SK-MEL-5 (cell line): ENCODE measurements around the gene DPYSL3. TPM values are rescaled to one million over a fixed set of nuclear protein-coding genes. Genes with fewer than 3 reads are reported as not detected.

Experiments
- DNase-seq: peaks from one replicate; pipeline ENCODE4 v3.0.0-alpha.2; 2016; ENCODE audit warnings: low read depth, low spot score
- in situ Hi-C: cut with HindIII; loops from 2 replicates; pipeline ENCODE4 v1.10.0; 2016; ENCODE audit warnings: low sequenced_read_pairs, high pct_unique_total_duplicates, low pct_unique_long_range_greater_than_20kb
- total RNA-seq: library from RNA; depleted of rRNA; stranded (reverse); fragments of >200 nt; shearing (Covaris generic); gene quantifications from 2 replicates; pipeline ENCODE4 v1.2.3, GENCODE V29; 2014

Gene DPYSL3
- total RNA-seq, 1 experiment from 2014 or later, result 16.5 TPM

GRCh38 chr5:147453875-147454814, 55.7 kb downstream of the DPYSL3 start:
- in situ Hi-C loops, result no loop called here
- peak; percentile 83 for DNase-seq

DNA sequence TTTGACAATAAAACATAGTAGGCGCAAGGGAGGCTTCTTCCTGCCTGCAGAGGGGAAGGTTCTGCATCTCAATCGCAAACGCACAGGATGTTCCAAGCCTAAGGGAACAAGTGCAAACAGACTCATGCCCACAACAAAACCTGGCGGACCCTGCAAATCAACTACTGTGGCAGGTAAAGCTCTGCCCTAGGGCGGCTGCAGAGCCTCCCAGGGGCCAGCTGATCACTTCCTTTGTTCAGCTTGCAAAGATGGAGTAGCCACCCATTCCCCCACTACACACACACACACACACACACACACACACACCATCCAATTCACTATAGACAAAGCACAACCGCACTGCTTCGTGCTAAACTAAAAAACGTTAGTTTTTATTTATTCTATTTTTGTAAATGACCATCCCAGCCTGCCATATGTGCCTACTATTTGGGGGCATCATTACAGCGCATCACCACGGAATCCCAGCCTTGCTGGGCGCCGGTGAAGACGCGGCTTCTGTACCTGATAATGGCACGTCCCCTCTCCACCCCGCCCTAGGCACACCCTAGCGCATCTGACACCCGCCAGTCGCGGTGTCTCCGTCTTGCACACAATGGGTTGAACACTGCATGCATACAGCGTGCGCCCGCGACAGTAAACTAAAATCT, 57.6 kb downstream of the DPYSL3 start:
- no peak for DNase-seq
- in situ Hi-C loops, result no loop called here

DNA sequence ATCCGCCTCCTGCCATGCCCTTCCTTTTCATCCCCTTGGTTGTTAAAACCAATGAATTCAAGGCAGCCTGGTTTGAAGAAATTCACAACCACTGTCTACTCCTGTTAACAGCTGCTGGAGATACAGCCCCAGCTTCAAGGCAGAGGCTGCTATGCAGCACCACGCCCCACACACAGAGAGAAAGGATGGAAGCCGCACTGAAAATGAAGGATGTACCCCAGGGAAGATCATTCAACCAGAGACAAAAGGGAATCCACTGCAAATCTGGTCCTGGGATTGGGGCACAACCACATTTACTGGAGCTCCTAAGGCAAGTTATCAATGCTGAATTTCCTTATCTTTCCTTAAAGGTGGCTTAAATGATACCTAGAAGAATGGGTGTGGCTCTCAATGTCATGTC, 58.7 kb downstream of the DPYSL3 start:
- no peak for DNase-seq
- in situ Hi-C loops, result no loop called here

GRCh38 chr5:147450606-147451005, 59.3 kb downstream of the DPYSL3 start:
- in situ Hi-C loops, result no loop called here
- no peak for DNase-seq

DNA sequence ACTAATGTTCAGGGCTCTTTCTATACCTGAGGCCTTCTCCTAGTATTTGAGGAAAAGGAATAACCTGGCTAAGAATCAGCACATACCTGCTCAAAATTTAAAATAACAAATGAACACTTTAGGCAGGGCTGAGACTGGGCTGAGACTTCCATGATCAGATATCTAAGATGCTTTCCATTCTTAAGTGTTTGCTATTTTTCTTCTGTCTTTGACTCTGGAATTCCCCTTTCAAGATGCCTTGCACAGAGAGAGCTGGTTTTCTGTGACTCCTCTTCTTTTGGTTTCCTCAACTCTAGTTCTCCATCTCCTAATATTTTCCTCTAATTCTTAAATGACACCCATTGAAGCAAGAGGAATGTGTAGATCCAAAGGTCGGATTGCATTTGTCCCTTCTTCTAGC, 61.1 kb downstream of the DPYSL3 start:
- DNase-seq, result no peak
- in situ Hi-C loops, result no loop called here

DNA sequence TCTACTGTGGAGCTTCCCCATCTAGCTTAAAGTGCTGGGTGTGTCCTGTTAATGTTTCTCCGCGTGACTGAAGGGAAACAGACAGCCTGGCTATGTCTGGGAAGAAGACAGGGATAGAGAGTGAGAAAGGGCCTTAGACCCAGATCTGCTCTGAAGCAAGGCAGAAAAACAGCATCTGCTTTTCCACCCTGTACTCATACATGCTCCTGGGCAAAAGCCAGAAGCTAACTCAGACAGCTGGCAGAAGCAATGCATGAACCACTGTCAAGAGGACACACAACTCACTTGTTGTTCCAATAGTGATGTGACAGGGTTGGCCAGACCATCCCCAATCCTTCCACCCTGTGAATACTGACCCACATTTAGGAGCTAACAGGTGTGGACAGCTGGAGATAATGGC, 63.3 kb downstream of the DPYSL3 start:
- in situ Hi-C loops, result no loop called here
- no peak for DNase-seq

- in situ Hi-C loops, result no loop called here
- no peak for DNase-seq
Observed at GRCh38 chr5:147445917-147446316, 64.0 kb downstream of the DPYSL3 start.

- DNase-seq, result peak; percentile 28
- in situ Hi-C loops, result no loop called here
Observed at GRCh38 chr5:147445090-147445489, 64.8 kb downstream of the DPYSL3 start.

GRCh38 chr5:147442224-147442623, 67.6 kb downstream of the DPYSL3 start:
- DNase-seq, result no peak
- in situ Hi-C loops, result no loop called here

- DNase-seq, result no peak
- in situ Hi-C loops, result no loop called here
Observed at GRCh38 chr5:147441191-147441695, 68.6 kb downstream of the DPYSL3 start.

DNA sequence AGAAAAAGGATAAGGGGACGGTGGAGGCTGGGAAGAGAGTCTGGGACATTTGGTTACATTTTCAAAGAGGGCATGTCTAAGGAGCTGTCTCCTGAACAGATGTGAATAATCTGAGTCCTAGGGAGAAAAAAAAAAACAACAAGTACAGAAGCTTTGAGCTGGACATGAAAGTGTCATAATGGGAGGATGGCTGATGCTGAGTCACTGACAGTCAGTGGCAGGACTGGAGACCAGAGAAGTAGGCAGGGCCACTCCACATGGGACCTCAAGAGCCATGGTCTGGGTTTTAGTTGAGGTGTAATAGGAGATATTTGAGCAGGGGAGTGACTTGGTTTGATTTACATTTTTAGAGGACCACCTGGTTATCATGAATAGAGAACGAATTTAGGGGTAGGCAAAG, 70.6 kb downstream of the DPYSL3 start:
- in situ Hi-C loops, result no loop called here
- DNase-seq, result no peak

DNA sequence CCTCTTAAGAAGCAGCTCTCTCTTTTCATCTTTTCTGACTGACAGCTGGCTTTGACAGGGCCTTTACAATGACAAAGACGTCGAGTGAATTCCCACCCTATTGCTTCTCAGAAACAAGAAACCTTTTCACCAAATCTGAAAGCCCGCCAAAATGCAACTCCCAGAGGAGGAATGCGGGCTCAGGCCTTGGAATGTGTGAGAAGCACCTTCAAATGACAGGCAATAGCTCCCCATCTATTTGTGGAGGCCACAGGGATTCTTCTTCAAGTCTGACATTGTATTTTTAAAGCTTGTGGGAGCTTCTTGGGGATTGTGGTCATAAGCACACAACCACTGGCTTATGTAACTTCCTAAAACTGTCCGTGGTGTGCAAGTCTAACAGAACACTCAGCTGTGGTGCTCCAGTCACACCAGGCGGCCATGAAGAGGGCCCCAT, 72.7 kb downstream of the DPYSL3 start:
- in situ Hi-C loops, result no loop called here
- no peak for DNase-seq

DNA sequence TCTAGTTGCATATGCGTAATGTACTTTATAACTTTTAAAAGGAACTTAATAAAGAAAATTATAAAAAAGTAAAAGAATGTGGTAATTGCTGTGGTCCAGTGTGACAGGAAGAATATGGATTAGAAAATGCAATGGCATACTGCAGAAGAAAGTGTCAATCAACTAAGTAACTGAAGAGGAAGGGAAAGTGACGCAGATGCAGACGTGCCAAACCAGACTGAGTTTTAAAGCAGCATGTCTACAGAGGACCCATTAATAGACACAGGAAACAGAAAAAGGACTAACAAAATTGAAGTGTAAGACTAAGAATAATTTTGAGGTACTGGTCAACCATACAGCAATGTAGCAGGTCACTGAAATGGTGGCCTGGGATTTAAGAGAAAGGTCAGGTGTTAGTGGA, 73.3 kb downstream of the DPYSL3 start:
- DNase-seq, result no peak
- in situ Hi-C loops, result no loop called here

GRCh38 chr5:147434049-147434448, 75.8 kb downstream of the DPYSL3 start:
- in situ Hi-C loops, result no loop called here
- DNase-seq, result no peak

GRCh38 chr5:147432323-147432722, 77.5 kb downstream of the DPYSL3 start:
- in situ Hi-C loops, result no loop called here
- no peak for DNase-seq

GRCh38 chr5:147431586-147431985, 78.3 kb downstream of the DPYSL3 start:
- no peak for DNase-seq

GRCh38 chr5:147430628-147431027, 79.2 kb downstream of the DPYSL3 start:
- in situ Hi-C loops, result no loop called here
- DNase-seq, result no peak

More at GRCh38 chr5:147431586-147431985, 78.3 kb downstream of the DPYSL3 start:
- in situ Hi-C loops, result no loop called here

GRCh38 chr5:147427521-147428401, 82.1 kb downstream of the DPYSL3 start:
- in situ Hi-C loops, result no loop called here
- no peak for DNase-seq
